Fibroblast of lung (primary cell): Measurements from ENCODE around the gene KLHL12. TPM values are rescaled to one million over a fixed set of nuclear protein-coding genes. Genes with fewer than 3 reads are reported as not detected.

Source experiments
- DNase-seq, 2 donors: peaks; one replicate each; pipeline versions ENCODE4 v3.0.0 to v3.0.0-alpha.2; 2010; ENCODE audit warnings: low read depth in 2 of 2
- H2AFZ ChIP-seq: 2 replicates; pipeline ENCODE4 v1.5.1; 2012; ENCODE audit warnings: low read length, control low read depth, inconsistent platforms
- H3K27ac ChIP-seq: 2 replicates; pipeline ENCODE4 v1.5.1; 2011; ENCODE audit warnings: low read length, control low read depth; ENCODE audit not compliant: insufficient read depth
- H3K27me3 ChIP-seq: 2 replicates; pipeline ENCODE4 v1.5.1; 2011; ENCODE audit warnings: mild to moderate bottlenecking, low read length; ENCODE audit not compliant: control insufficient read depth, insufficient read depth
- H3K36me3 ChIP-seq: 2 replicates; pipeline ENCODE4 v1.5.1; 2011; ENCODE audit warnings: low read length; ENCODE audit not compliant: control insufficient read depth, insufficient read depth
- H3K4me1 ChIP-seq: 2 replicates; pipeline ENCODE4 v1.5.1; 2011; ENCODE audit warnings: low read length; ENCODE audit not compliant: control insufficient read depth, insufficient read depth; ENCODE audit errors: extremely low read depth
- H3K4me2 ChIP-seq: 2 replicates; pipeline ENCODE4 v1.5.1; 2011; ENCODE audit warnings: low read length, control low read depth; ENCODE audit not compliant: insufficient read depth; ENCODE audit errors: extremely low read depth
- H3K4me3 ChIP-seq, 4 experiments: fragments of 200-600 bp in 1 of 4; sonication (generic) in 1 of 4; replicated peaks in 1 of 4; 2 replicates each; pipeline ENCODE4 v1.5.1; 2011 to 2016; ENCODE audit warnings: low read length in 4 of 4, low read depth in 3 of 4, mild to moderate bottlenecking in 3 of 4, control low read depth in 2 of 4, inconsistent platforms in 1 of 4, mixed read lengths in 1 of 4; ENCODE audit not compliant: insufficient read depth in 1 of 4; ENCODE audit errors: control extremely low read depth in 1 of 4
- H3K79me2 ChIP-seq: 2 replicates; pipeline ENCODE4 v1.5.1; 2012; ENCODE audit warnings: mild to moderate bottlenecking, low read length, inconsistent platforms; ENCODE audit not compliant: control insufficient read depth, insufficient read depth
- H3K9ac ChIP-seq: 2 replicates; pipeline ENCODE4 v1.5.1; 2011; ENCODE audit warnings: mild to moderate bottlenecking, low read length, control low read depth; ENCODE audit not compliant: insufficient read depth
- H3K9me3 ChIP-seq: 2 replicates; pipeline ENCODE4 v1.5.1; 2012; ENCODE audit warnings: low read depth, low read length; ENCODE audit not compliant: control insufficient read depth, insufficient read depth
- H4K20me1 ChIP-seq: 2 replicates; pipeline ENCODE4 v1.5.1; 2011; ENCODE audit warnings: low read length; ENCODE audit not compliant: control insufficient read depth, insufficient read depth; ENCODE audit errors: extremely low read depth
- CTCF ChIP-seq, 2 donors: IDR thresholded peaks in 1 of 2; conservative IDR thresholded peaks in 1 of 2; 1 replicate in 1 of 2; 2 replicates in 1 of 2; pipeline ENCODE4 v1.5.1; 2011 to 2012; ENCODE audit warnings: low read length in 2 of 2, control low read depth in 1 of 2, inconsistent platforms in 1 of 2, low read depth in 1 of 2, mild to moderate bottlenecking in 1 of 2
- EZH2 ChIP-seq: IDR thresholded peaks from 2 replicates; pipeline ENCODE4 v1.5.1; 2012; ENCODE audit warnings: low read length, control low read depth, mild to moderate bottlenecking; ENCODE audit errors: missing control alignments
- polyA plus RNA-seq, 2 donors: library from polyadenylated mRNA; depleted of rRNA in 1 of 2; stranded (reverse) in 1 of 2; unstranded in 1 of 2; fragments of >200 nt; gene quantifications; 2 replicates each; pipeline ENCODE4 v1.2.1, GENCODE V29; 2011 to 2012; ENCODE audit warnings: missing spikeins in 1 of 2
- total RNA-seq: library from RNA; depleted of rRNA; stranded (reverse); fragments of >200 nt; gene quantifications from 2 replicates; pipeline ENCODE4 v1.2.1, GENCODE V29; 2014

Gene KLHL12
- total and polyA plus RNA-seq, 2 donors (not counting 1 experiment from before 2014, with no cell fraction given): 46.3 to 55.5 TPM

DNA sequence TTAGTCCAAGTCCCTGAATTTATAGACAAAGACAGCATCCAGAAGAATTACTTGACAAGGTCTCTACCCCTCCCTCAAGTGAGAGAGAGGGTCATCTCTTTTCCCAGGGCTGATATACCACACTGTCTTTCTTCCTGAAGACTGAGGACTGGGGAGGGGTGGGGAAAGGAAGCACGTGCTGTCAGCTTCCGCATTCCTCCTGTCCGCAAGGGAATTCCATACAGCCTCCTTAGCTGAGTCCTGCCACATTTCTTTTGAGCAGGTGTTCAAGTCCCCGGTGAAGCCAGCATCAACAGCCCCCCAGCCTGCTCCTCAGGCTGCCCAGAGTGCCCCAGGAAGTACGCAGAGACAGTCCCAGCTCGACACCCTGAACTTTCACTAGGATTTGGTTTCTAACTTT, 82.1 kb downstream of the KLHL12 start:
- TF ChIP-seq CTCF (conservative IDR thresholded peaks at IDR 0.05 in 1 of 2, IDR thresholded peaks at IDR 0.05 in 1 of 2; ENCODE audit: low read depth in 1 of 2, low read length in 2 of 2): no peak
- TF ChIP-seq EZH2: no peak
- H4K20me1 ChIP-seq: no peaks in the 10 kb centered on the region
- no peaks in the 10 kb centered on the region for H3K79me2 ChIP-seq
- no peak overlapping the region for H2AFZ ChIP-seq
- DNase-seq: no peak
- no peak overlapping the region for H3K4me3 ChIP-seq
- no peaks in the 10 kb centered on the region for H3K9me3 ChIP-seq
- H3K4me1 ChIP-seq: no peaks in the 10 kb centered on the region
- H3K27ac ChIP-seq: no peak overlapping the region
- H3K4me2 ChIP-seq: no peak overlapping the region
- H3K27me3 ChIP-seq: peaks cover 7% of the 10 kb centered on the region
- H3K36me3 ChIP-seq: no peaks in the 10 kb centered on the region
- H3K9ac ChIP-seq: no peak overlapping the region

GRCh38 chr1:202844259-202844658, 82.8 kb downstream of the KLHL12 start:
- no peaks in the 10 kb centered on the region for H3K79me2 ChIP-seq
- no peaks in the 10 kb centered on the region for H3K36me3 ChIP-seq
- DNase-seq: no peak
- no peaks in the 10 kb centered on the region for H3K4me1 ChIP-seq
- no peak overlapping the region for H3K4me2 ChIP-seq
- no peaks in the 10 kb centered on the region for H3K9me3 ChIP-seq
- no peaks in the 10 kb centered on the region for H4K20me1 ChIP-seq
- no peak overlapping the region for H3K4me3 ChIP-seq
- no peak overlapping the region for H2AFZ ChIP-seq
- no peak overlapping the region for H3K9ac ChIP-seq
- no peak overlapping the region for H3K27ac ChIP-seq
- TF ChIP-seq CTCF (conservative IDR thresholded peaks at IDR 0.05 in 1 of 2, IDR thresholded peaks at IDR 0.05 in 1 of 2; ENCODE audit: low read depth in 1 of 2, low read length in 2 of 2): no peak
- TF ChIP-seq EZH2: no peak
- peaks cover 7% of the 10 kb centered on the region for H3K27me3 ChIP-seq

- Histone ChIP-seq H4K20me1 (no peaks in the 10 kb centered on the region), H3K9ac (no peak overlapping the region), H3K27me3 (peaks cover 8% of the 10 kb centered on the region), H3K27ac (no peak overlapping the region), H2AFZ (no peak overlapping the region), H3K9me3 (no peaks in the 10 kb centered on the region), H3K36me3 (no peaks in the 10 kb centered on the region), H3K4me3 (no peak overlapping the region), H3K4me1 (no peaks in the 10 kb centered on the region), H3K79me2 (no peaks in the 10 kb centered on the region), H3K4me2 (no peak overlapping the region)
- no peak for DNase-seq
- TF ChIP-seq CTCF (conservative IDR thresholded peaks at IDR 0.05 in 1 of 2, IDR thresholded peaks at IDR 0.05 in 1 of 2; ENCODE audit: low read depth in 1 of 2, low read length in 2 of 2) (no peak), EZH2 (no peak)
These were observed 84.0 kb downstream of the KLHL12 start for GRCh38 chr1:202843081-202843480.

Other genes starting within 250 kb of the KLHL12 start
- not detected in 2 replicates for gene SYT2, start 216.8 kb downstream of the KLHL12 start, total RNA-seq
- 0.02 and 0.03 TPM in 2 replicates for gene SYT2, start 216.8 kb downstream of the KLHL12 start, polyA plus RNA-seq
- 65.2 and 82.2 TPM in 2 replicates for gene KDM5B, start 118.8 kb downstream of the KLHL12 start, total RNA-seq
- 33.5 and 52.0 TPM in 2 replicates for gene KDM5B, start 118.8 kb downstream of the KLHL12 start, polyA plus RNA-seq
- 0.50 and 0.51 TPM in 2 replicates for gene PCAT6, start 116.3 kb downstream of the KLHL12 start, total RNA-seq
- gene PCAT6, start 116.3 kb downstream of the KLHL12 start, polyA plus RNA-seq: 0.61 and 1.1 TPM in 2 replicates
- gene RABIF, start 38.1 kb downstream of the KLHL12 start, total RNA-seq: 4.4 and 5.9 TPM in 2 replicates
- 14.6 and 15.8 TPM in 2 replicates for gene RABIF, start 38.1 kb downstream of the KLHL12 start, polyA plus RNA-seq
- gene ADIPOR1, start 31.1 kb upstream of the KLHL12 start, total RNA-seq: 62.4 and 81.7 TPM in 2 replicates
- 106 and 116 TPM in 2 replicates for gene ADIPOR1, start 31.1 kb upstream of the KLHL12 start, polyA plus RNA-seq
- gene CYB5R1, start 40.0 kb upstream of the KLHL12 start, total RNA-seq: 28.2 and 48.1 TPM in 2 replicates
- 36.9 and 41.2 TPM in 2 replicates for gene CYB5R1, start 40.0 kb upstream of the KLHL12 start, polyA plus RNA-seq
- 74.5 and 83.7 TPM in 2 replicates for gene TMEM183A, start 80.1 kb upstream of the KLHL12 start, total RNA-seq
- 74.2 and 75.3 TPM in 2 replicates for gene TMEM183A, start 80.1 kb upstream of the KLHL12 start, polyA plus RNA-seq
- 4.3 and 4.6 TPM in 2 replicates for gene PPFIA4, start 99.3 kb upstream of the KLHL12 start, total RNA-seq
- gene PPFIA4, start 99.3 kb upstream of the KLHL12 start, polyA plus RNA-seq: 0.36 and 3.2 TPM in 2 replicates
- gene MYOG, start 158.8 kb upstream of the KLHL12 start, total RNA-seq: not detected in 2 replicates
- gene MYOG, start 158.8 kb upstream of the KLHL12 start, polyA plus RNA-seq: 0.03 TPM in 1 of 2 replicates, not detected in the other
- gene ADORA1, start 200.5 kb upstream of the KLHL12 start, total RNA-seq: 1.5 and 10.8 TPM in 2 replicates
- gene ADORA1, start 200.5 kb upstream of the KLHL12 start, polyA plus RNA-seq: 1.3 and 6.1 TPM in 2 replicates
- 0.17 and 0.26 TPM in 2 replicates for gene MYBPH, start 248.6 kb upstream of the KLHL12 start, total RNA-seq
- 0.71 and 5.5 TPM in 2 replicates for gene MYBPH, start 248.6 kb upstream of the KLHL12 start, polyA plus RNA-seq